ENCODE results near the gene ZNF175. TPM values are rescaled to one million over a fixed set of nuclear protein-coding genes. Genes with fewer than 3 reads are reported as not detected.
A peak's percentile ranks its signal among the peaks of the same experiment; 100 is the strongest.

Gene ZNF175
- total and polyA plus RNA-seq, 3 donors from 2014 or later = 11.0 to 12.3 (median 12.1) TPM

DNA sequence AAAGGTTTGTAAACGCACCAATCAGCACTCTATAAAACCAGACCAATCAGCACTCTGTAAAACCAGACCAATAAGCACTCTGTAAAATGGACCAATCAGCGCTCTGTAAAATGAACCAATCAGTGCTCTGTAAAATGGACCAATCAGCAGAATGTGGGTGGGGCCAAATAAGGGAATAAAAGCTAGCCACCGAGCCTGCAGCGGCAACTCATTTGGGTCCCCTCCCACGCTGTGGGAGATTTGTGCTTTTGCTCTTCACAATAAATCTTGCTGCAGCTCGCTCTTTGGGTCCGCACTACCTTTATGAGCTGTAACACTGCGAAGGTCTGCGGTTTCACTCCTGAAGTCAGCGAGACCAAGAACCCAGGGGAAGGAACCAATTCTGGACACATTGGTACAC lies 28.0 kb downstream of the ZNF175 start:
- peak; percentile 77 for DNase-seq
- peak overlapping the region in 1 of 2 donors; percentile 31 for H3K4me3 ChIP-seq
- H3K36me3 ChIP-seq (ENCODE audit: low read depth, missing control alignments) = no peaks in the 10 kb centered on the region
- WGBS, 2 donors = 61 to 81% methylated on average over 10 of the region's 10 CpGs
- no peaks in the 10 kb centered on the region for H3K4me1 ChIP-seq
- no peaks in the 10 kb centered on the region for H3K27me3 ChIP-seq
- H3K9me3 ChIP-seq = no peaks in the 10 kb centered on the region
- TF ChIP-seq POLR2A (IDR thresholded peaks at IDR 0.05) = peak; percentile 36
- TF ChIP-seq, protein P1, sequence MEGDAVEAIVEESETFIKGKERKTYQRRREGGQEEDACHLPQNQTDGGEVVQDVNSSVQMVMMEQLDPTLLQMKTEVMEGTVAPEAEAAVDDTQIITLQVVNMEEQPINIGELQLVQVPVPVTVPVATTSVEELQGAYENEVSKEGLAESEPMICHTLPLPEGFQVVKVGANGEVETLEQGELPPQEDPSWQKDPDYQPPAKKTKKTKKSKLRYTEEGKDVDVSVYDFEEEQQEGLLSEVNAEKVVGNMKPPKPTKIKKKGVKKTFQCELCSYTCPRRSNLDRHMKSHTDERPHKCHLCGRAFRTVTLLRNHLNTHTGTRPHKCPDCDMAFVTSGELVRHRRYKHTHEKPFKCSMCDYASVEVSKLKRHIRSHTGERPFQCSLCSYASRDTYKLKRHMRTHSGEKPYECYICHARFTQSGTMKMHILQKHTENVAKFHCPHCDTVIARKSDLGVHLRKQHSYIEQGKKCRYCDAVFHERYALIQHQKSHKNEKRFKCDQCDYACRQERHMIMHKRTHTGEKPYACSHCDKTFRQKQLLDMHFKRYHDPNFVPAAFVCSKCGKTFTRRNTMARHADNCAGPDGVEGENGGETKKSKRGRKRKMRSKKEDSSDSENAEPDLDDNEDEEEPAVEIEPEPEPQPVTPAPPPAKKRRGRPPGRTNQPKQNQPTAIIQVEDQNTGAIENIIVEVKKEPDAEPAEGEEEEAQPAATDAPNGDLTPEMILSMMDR (IDR thresholded peaks at IDR 0.05) = no peak
- intact Hi-C loops (cut with DNase I; ENCODE audit: low total_unique reads) = no loop called here
- H3K27ac ChIP-seq = no peak overlapping the region

GRCh38 chr19:51600940-51601580 lies 30.0 kb downstream of the ZNF175 start:
- no peaks in the 10 kb centered on the region for H3K36me3 ChIP-seq (ENCODE audit: low read depth, missing control alignments)
- no peak overlapping the region for H3K27ac ChIP-seq
- WGBS, 2 donors = 17 to 30% methylated on average over 22 to 58 of the region's 59 CpGs
- H3K4me3 ChIP-seq = peak overlapping the region in 1 of 2 donors; percentile 10
- H3K9me3 ChIP-seq = no peaks in the 10 kb centered on the region
- H3K27me3 ChIP-seq = no peaks in the 10 kb centered on the region
- no peak for TF ChIP-seq POLR2A (IDR thresholded peaks at IDR 0.05)
- intact Hi-C loops (cut with DNase I; ENCODE audit: low total_unique reads) = no loop called here
- no peaks in the 10 kb centered on the region for H3K4me1 ChIP-seq
- no peak for DNase-seq

- Histone ChIP-seq H3K4me1 (no peaks in the 10 kb centered on the region), H3K4me3 (no peak overlapping the region), H3K27me3 (no peaks in the 10 kb centered on the region), H3K27ac (no peak overlapping the region), H3K36me3 (ENCODE audit: low read depth, missing control alignments) (no peaks in the 10 kb centered on the region), H3K9me3 (no peaks in the 10 kb centered on the region)
- 73 to 76% methylated on average over 18 to 20 of the region's 20 CpGs for WGBS, 2 donors
- intact Hi-C loops (cut with DNase I; ENCODE audit: low total_unique reads) = no loop called here
- no peak for DNase-seq
- TF ChIP-seq POLR2A (IDR thresholded peaks at IDR 0.05) = no peak
- TF ChIP-seq, protein P1 (IDR thresholded peaks at IDR 0.05) = no peak
Measured at GRCh38 chr19:51602189-51602854, 31.2 kb downstream of the ZNF175 start.

GRCh38 chr19:51607077-51607476 lies 36.0 kb downstream of the ZNF175 start:
- Histone ChIP-seq H3K4me1 (no peaks in the 10 kb centered on the region), H3K27me3 (no peaks in the 10 kb centered on the region), H3K27ac (no peak overlapping the region), H3K36me3 (ENCODE audit: low read depth, missing control alignments) (no peaks in the 10 kb centered on the region), H3K4me3 (no peak overlapping the region), H3K9me3 (no peaks in the 10 kb centered on the region)
- intact Hi-C loops (cut with DNase I; ENCODE audit: low total_unique reads) = no loop called here
- no peak for DNase-seq
- WGBS, 2 donors = 70 to 75% methylated on average over 6 of the region's 6 CpGs
- TF ChIP-seq, protein P1 (IDR thresholded peaks at IDR 0.05) = no peak
- TF ChIP-seq POLR2A (IDR thresholded peaks at IDR 0.05) = no peak

GRCh38 chr19:51607920-51608562 lies 37.0 kb downstream of the ZNF175 start:
- H3K4me1 ChIP-seq = no peaks in the 10 kb centered on the region
- no peak overlapping the region for H3K4me3 ChIP-seq
- WGBS, 2 donors = 35 to 45% methylated on average over 13 of the region's 13 CpGs
- TF ChIP-seq, protein P1 (IDR thresholded peaks at IDR 0.05) = peak; percentile 21 to 51 (median 42)
- TF ChIP-seq POLR2A (IDR thresholded peaks at IDR 0.05) = no peak
- no peak overlapping the region for H3K27ac ChIP-seq
- no peaks in the 10 kb centered on the region for H3K9me3 ChIP-seq
- H3K36me3 ChIP-seq (ENCODE audit: low read depth, missing control alignments) = no peaks in the 10 kb centered on the region
- intact Hi-C loops (cut with DNase I; ENCODE audit: low total_unique reads) = no loop called here
- peak; percentile 88 for DNase-seq
- no peaks in the 10 kb centered on the region for H3K27me3 ChIP-seq

All from testis (tissue), 3 donors.